Progenitor cell of endocrine pancreas (in vitro differentiated cells): ENCODE results near the gene MEIS1. TPM values are rescaled to one million over a fixed set of nuclear protein-coding genes. Genes with fewer than 3 reads are reported as not detected.

Source experiments
- DNase-seq: peaks from one replicate; pipeline ENCODE4 v3.0.0; 2021; ENCODE audit warnings: low spot score; ENCODE audit not compliant: unreplicated experiment
- H3K27ac Mint-ChIP-seq: 2 replicates; pipeline ENCODE4 v1.8.0; 2021; ENCODE audit warnings: mild to moderate bottlenecking, moderate library complexity, mixed read lengths
- H3K27me3 Mint-ChIP-seq: 2 replicates; pipeline ENCODE4 v1.8.0; 2021; ENCODE audit warnings: mixed read lengths
- H3K36me3 Mint-ChIP-seq: 2 replicates; pipeline ENCODE4 v1.8.0; 2022; ENCODE audit warnings: mixed read lengths; ENCODE audit not compliant: insufficient read depth
- H3K4me1 Mint-ChIP-seq: 2 replicates; pipeline ENCODE4 v1.8.0; 2021; ENCODE audit warnings: low read depth, mixed read lengths
- H3K4me3 Mint-ChIP-seq: 2 replicates; pipeline ENCODE4 v1.8.0; 2021; ENCODE audit warnings: low read depth, mild to moderate bottlenecking, moderate library complexity, mixed read lengths
- H3K9me3 Mint-ChIP-seq: 2 replicates; pipeline ENCODE4 v1.8.0; 2021; ENCODE audit warnings: low read depth, mixed read lengths
- CTCF ChIP-seq: fragments of 200-600 bp; sonication (generic); IDR thresholded peaks from one replicate; pipeline ENCODE4 v1.5.0; 2021; ENCODE audit warnings: antibody characterized with exemption, mild to moderate bottlenecking; ENCODE audit not compliant: unreplicated experiment
- total RNA-seq: library from RNA; stranded (reverse); gene quantifications from 2 replicates; pipeline ENCODE4 v1.2.1, GENCODE V29; 2021

MEIS1 gene
- total RNA-seq, 1 donor from 2014 or later: 296 TPM

DNA sequence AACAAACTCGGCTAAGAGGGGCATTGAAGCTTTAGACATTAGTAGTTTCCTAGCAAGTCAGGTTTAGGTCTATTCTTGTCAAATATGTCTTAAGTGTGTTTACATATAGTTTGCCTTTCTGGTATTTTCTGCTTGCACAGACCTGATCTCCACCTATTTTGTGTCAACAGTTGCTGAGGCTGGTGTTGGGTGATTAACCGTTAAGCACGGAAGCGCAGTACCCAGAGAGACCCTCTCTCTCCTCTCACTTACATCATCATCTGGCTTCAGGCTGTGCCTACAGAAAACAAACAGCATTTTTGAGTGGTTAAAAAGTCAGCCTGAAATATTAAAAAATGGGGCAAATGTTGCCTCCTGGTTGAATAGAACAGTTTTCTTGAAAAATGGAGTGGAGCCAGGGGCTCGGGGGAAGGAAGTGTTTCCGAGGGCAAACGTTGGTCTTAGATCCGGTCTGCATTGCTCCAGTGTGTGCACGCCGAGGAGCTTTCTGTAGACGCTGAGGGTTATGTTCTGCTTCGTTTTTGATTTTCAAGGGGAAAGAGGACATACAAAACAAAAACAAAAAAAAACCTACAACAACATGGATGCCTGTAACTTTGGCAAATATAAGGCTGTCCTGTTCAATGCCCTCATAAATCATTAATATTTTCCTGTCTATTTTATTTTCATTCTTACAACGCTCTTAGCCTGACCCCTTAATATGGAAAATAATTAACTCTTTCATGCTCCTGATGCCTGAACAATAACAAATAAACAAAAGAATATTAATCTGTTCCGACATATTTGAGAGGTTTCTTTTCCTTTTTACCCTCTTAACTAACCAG, 120.8 kb downstream of the MEIS1 start:
- no peak for DNase-seq
- no peak for TF ChIP-seq CTCF
- Mint-ChIP-seq H3K4me3 (peak overlapping the region; percentile 25), H3K27me3 (no peaks in the 10 kb centered on the region), H3K4me1 (peaks cover 47% of the 10 kb centered on the region), H3K9me3 (no peaks in the 10 kb centered on the region), H3K36me3 (peaks cover 22% of the 10 kb centered on the region), H3K27ac (peak overlapping the region; percentile 74)

GRCh38 chr2:66559672-66560071, 124.7 kb downstream of the MEIS1 start:
- no peak overlapping the region for H3K4me3 Mint-ChIP-seq
- no peaks in the 10 kb centered on the region for H3K27me3 Mint-ChIP-seq
- H3K4me1 Mint-ChIP-seq: peaks cover 48% of the 10 kb centered on the region
- H3K27ac Mint-ChIP-seq: no peak overlapping the region
- no peak for DNase-seq
- H3K36me3 Mint-ChIP-seq: peaks cover 28% of the 10 kb centered on the region
- no peaks in the 10 kb centered on the region for H3K9me3 Mint-ChIP-seq
- no peak for TF ChIP-seq CTCF

DNA sequence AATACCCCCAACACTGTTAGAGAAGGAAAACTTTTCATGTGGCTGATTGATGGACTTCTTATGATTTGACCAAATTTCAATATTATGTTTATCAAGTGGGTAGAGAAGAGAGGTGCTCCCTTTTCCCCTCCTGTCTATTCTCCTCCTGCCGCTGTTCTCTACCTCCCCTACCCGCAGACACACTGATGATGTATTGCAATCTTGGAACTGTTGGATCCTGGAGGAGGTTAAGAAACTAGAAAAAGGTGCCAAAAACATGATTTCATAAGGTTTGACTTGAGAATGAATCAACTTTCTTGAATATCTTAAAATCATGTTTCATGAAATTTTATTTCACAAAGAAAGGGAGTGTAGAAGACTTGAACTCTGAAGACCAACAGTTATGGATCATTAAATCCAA, 125.8 kb downstream of the MEIS1 start:
- TF ChIP-seq CTCF: no peak
- Mint-ChIP-seq H3K4me1 (peaks cover 47% of the 10 kb centered on the region), H3K36me3 (peaks cover 28% of the 10 kb centered on the region), H3K27ac (peak overlapping the region; percentile 24), H3K27me3 (no peaks in the 10 kb centered on the region), H3K4me3 (no peak overlapping the region), H3K9me3 (no peaks in the 10 kb centered on the region)
- no peak for DNase-seq

- no peaks in the 10 kb centered on the region for H3K9me3 Mint-ChIP-seq
- peak overlapping the region; percentile 50 for H3K4me3 Mint-ChIP-seq
- H3K27ac Mint-ChIP-seq: peak overlapping the region; percentile 95
- H3K4me1 Mint-ChIP-seq: peaks cover 45% of the 10 kb centered on the region
- no peak for TF ChIP-seq CTCF
- H3K27me3 Mint-ChIP-seq: no peaks in the 10 kb centered on the region
- H3K36me3 Mint-ChIP-seq: peaks cover 26% of the 10 kb centered on the region
- DNase-seq: no peak
Observed at GRCh38 chr2:66561645-66562303, 126.8 kb downstream of the MEIS1 start.

- no peak for TF ChIP-seq CTCF
- no peak overlapping the region for H3K4me3 Mint-ChIP-seq
- peaks cover 49% of the 10 kb centered on the region for H3K4me1 Mint-ChIP-seq
- H3K36me3 Mint-ChIP-seq: peaks cover 28% of the 10 kb centered on the region
- DNase-seq: no peak
- H3K9me3 Mint-ChIP-seq: no peaks in the 10 kb centered on the region
- H3K27ac Mint-ChIP-seq: peak overlapping the region; percentile 95
- no peaks in the 10 kb centered on the region for H3K27me3 Mint-ChIP-seq
Observed at GRCh38 chr2:66562304-66562685, 127.4 kb downstream of the MEIS1 start.
